ENCODE measurements around the gene CYBA.

The CYBA gene

GRCh38 chr16:88619859-88620815 is 30.7 kb downstream of the CYBA start:
- DNase-seq (ENCODE audit: low read depth, low spot score), result peak; percentile 17
- in situ Hi-C loops (cut with HindIII; ENCODE audit: low sequenced_read_pairs), result no loop called here
- no peak for TF ChIP-seq CTCF (IDR thresholded peaks at IDR 0.05; ENCODE audit: low read depth, low read length)

GRCh38 chr16:88618956-88619667 is 31.7 kb downstream of the CYBA start:
- TF ChIP-seq CTCF (IDR thresholded peaks at IDR 0.05; ENCODE audit: low read depth, low read length), result no peak
- in situ Hi-C loops (cut with HindIII; ENCODE audit: low sequenced_read_pairs), result no loop called here
- H3K4me3 ChIP-seq (ENCODE audit: low read depth, low read length), result no peak overlapping the region

More at GRCh38 chr16:88619859-88620815, 30.7 kb downstream of the CYBA start:
- no peak overlapping the region for H3K4me3 ChIP-seq (ENCODE audit: low read depth, low read length)

GRCh38 chr16:88618182-88618955 is 32.5 kb downstream of the CYBA start:
- in situ Hi-C loops (cut with HindIII; ENCODE audit: low sequenced_read_pairs), result no loop called here
- no peak for DNase-seq (ENCODE audit: low read depth, low spot score)
- TF ChIP-seq CTCF (IDR thresholded peaks at IDR 0.05; ENCODE audit: low read depth, low read length), result no peak
- no peak overlapping the region for H3K4me3 ChIP-seq (ENCODE audit: low read depth, low read length)

More at GRCh38 chr16:88618956-88619667, 31.7 kb downstream of the CYBA start:
- no peak for DNase-seq (ENCODE audit: low read depth, low spot score)

GRCh38 chr16:88617268-88618031 is 33.4 kb downstream of the CYBA start:
- no peak for TF ChIP-seq CTCF (IDR thresholded peaks at IDR 0.05; ENCODE audit: low read depth, low read length)
- in situ Hi-C loops (cut with HindIII; ENCODE audit: low sequenced_read_pairs), result no loop called here
- DNase-seq (ENCODE audit: low read depth, low spot score), result no peak
- H3K4me3 ChIP-seq (ENCODE audit: low read depth, low read length), result no peak overlapping the region

GRCh38 chr16:88616736-88617135 is 34.1 kb downstream of the CYBA start:
- in situ Hi-C loops (cut with HindIII; ENCODE audit: low sequenced_read_pairs), result no loop called here
- H3K4me3 ChIP-seq (ENCODE audit: low read depth, low read length), result no peak overlapping the region
- no peak for TF ChIP-seq CTCF (IDR thresholded peaks at IDR 0.05; ENCODE audit: low read depth, low read length)
- DNase-seq (ENCODE audit: low read depth, low spot score), result no peak

Data from astrocyte of the spinal cord (primary cell).